WTC11 (cell line): Measurements from ENCODE around the gene LIMS1. TPM values are rescaled to one million over a fixed set of nuclear protein-coding genes. Genes with fewer than 3 reads are reported as not detected.
"Not testable (repeated sequence)": the region's sequence is repeated elsewhere in the genome, so short reads cannot be mapped to it uniquely, and the experiment has no call there.

Experiments used
- ATAC-seq: fragments of 200-7000 bp; cut with Tn5 transposase; 2 replicates; pipeline ENCODE4 v1.10.0; 2021; ENCODE audit warnings: mild to moderate bottlenecking, moderate library complexity
- CTCF ChIA-PET: fragments of 300-600 bp; sonication (Branson Sonifier 250); formaldehyde crosslinking; loops from one replicate; lab custom pipeline; 2021; ENCODE audit warnings: antibody characterized with exemption; lab: Charles Lee
- POLR2A ChIA-PET: fragments of 350-600 bp; sonication (Branson Sonifier 250); formaldehyde crosslinking; loops from one replicate; lab custom pipeline; 2021; ENCODE audit warnings: antibody characterized with exemption; lab: Charles Lee
- DNase-seq: peaks from one replicate; pipeline ENCODE4 v3.0.0; 2021; ENCODE audit warnings: low spot score
- H3K27ac Mint-ChIP-seq: 2 replicates; pipeline ENCODE4 v1.8.0; 2021; ENCODE audit warnings: mixed read lengths
- H3K27me3 Mint-ChIP-seq: 2 replicates; pipeline ENCODE4 v1.8.0; 2021; ENCODE audit warnings: low read depth, mild to moderate bottlenecking, moderate library complexity, mixed read lengths
- H3K36me3 Mint-ChIP-seq: 2 replicates; pipeline ENCODE4 v1.8.0; 2021; ENCODE audit warnings: mixed read lengths
- H3K4me1 Mint-ChIP-seq: 2 replicates; pipeline ENCODE4 v1.8.0; 2022; ENCODE audit warnings: mixed read lengths
- H3K4me3 Mint-ChIP-seq: 2 replicates; pipeline ENCODE4 v1.8.0; 2021; ENCODE audit warnings: mild to moderate bottlenecking, moderate library complexity, mixed read lengths
- H3K9me3 Mint-ChIP-seq: 2 replicates; pipeline ENCODE4 v1.8.0; 2021; ENCODE audit warnings: mixed read lengths
- CBFB ChIP-seq: sonication (generic); formaldehyde crosslinking; IDR thresholded peaks from 2 replicates; pipeline ENCODE4 v1.8.1; 2022; ENCODE audit warnings: mild to moderate bottlenecking, low read depth, missing genetic modification reagents
- CREB1 ChIP-seq: sonication (generic); formaldehyde crosslinking; IDR thresholded peaks from 2 replicates; pipeline ENCODE4 v1.8.0; 2023; ENCODE audit warnings: mild to moderate bottlenecking, missing genetic modification reagents
- FOXJ3 ChIP-seq: sonication (generic); formaldehyde crosslinking; IDR thresholded peaks from 2 replicates; pipeline ENCODE4 v1.9.0; 2021; ENCODE audit warnings: missing genetic modification reagents, mild to moderate bottlenecking, borderline replicate concordance
- JAZF1 ChIP-seq: fragments of 250-450 bp; sonication (Bioruptor Pico); IDR thresholded peaks from 2 replicates; pipeline ENCODE4 v1.9.0; 2021; ENCODE audit warnings: moderate library complexity, mild to moderate bottlenecking, inconsistent platforms
- PRRX2 ChIP-seq: fragments of 250-450 bp; sonication (Bioruptor Pico); IDR thresholded peaks from 2 replicates; pipeline ENCODE4 v1.8.0; 2021; ENCODE audit warnings: mild to moderate bottlenecking
- SMAD4 ChIP-seq: sonication (generic); formaldehyde crosslinking; IDR thresholded peaks from 2 replicates; pipeline ENCODE4 v1.8.0; 2022; ENCODE audit warnings: mild to moderate bottlenecking, missing genetic modification reagents
- TCF7 ChIP-seq: sonication (generic); formaldehyde crosslinking; IDR thresholded peaks from 2 replicates; pipeline ENCODE4 v1.8.0; 2022; ENCODE audit warnings: mild to moderate bottlenecking, low read depth, missing genetic modification reagents, moderate library complexity
- TEAD1 ChIP-seq: sonication (generic); formaldehyde crosslinking; IDR thresholded peaks from 2 replicates; pipeline ENCODE4 v1.8.0; 2022; ENCODE audit warnings: mild to moderate bottlenecking, missing genetic modification reagents
- ZNF232 ChIP-seq: sonication (generic); formaldehyde crosslinking; IDR thresholded peaks from 2 replicates; pipeline ENCODE4 v1.8.0; 2022; ENCODE audit warnings: mild to moderate bottlenecking, missing genetic modification reagents
- ZNF263 ChIP-seq: sonication (generic); formaldehyde crosslinking; IDR thresholded peaks from 2 replicates; pipeline ENCODE4 v1.8.1; 2022; ENCODE audit warnings: low read depth, mild to moderate bottlenecking, moderate library complexity, missing genetic modification reagents
- ZNF317 ChIP-seq: sonication (generic); formaldehyde crosslinking; IDR thresholded peaks from 2 replicates; pipeline ENCODE4 v1.8.1; 2023; ENCODE audit warnings: low read depth, mild to moderate bottlenecking, moderate library complexity, missing genetic modification reagents, borderline replicate concordance
- ZNF671 ChIP-seq: fragments of 250-450 bp; sonication (Bioruptor Pico); IDR thresholded peaks from 2 replicates; pipeline ENCODE4 v1.8.0; 2021; ENCODE audit warnings: mild to moderate bottlenecking
- total RNA-seq: library from RNA; stranded (reverse); gene quantifications from 3 replicates; pipeline ENCODE4 v1.2.3, GENCODE V29; 2021
- TF ChIP-seq, protein P1 (sequence below): sonication (generic); formaldehyde crosslinking; IDR thresholded peaks from 2 replicates; pipeline ENCODE4 v1.8.1; 2023; ENCODE audit warnings: mild to moderate bottlenecking, missing genetic modification reagents, moderate library complexity
- TF ChIP-seq, protein P2 (sequence below): fragments of 250-450 bp; sonication (Bioruptor Pico); IDR thresholded peaks from 2 replicates; pipeline ENCODE4 v1.9.0; 2021; ENCODE audit warnings: mild to moderate bottlenecking
- TF ChIP-seq, protein P3 (sequence below): sonication (generic); formaldehyde crosslinking; IDR thresholded peaks from 2 replicates; pipeline ENCODE4 v1.8.1; 2023; ENCODE audit warnings: mild to moderate bottlenecking, missing genetic modification reagents, moderate library complexity
- TF ChIP-seq, protein P4 (sequence below): sonication (generic); formaldehyde crosslinking; IDR thresholded peaks from 2 replicates; pipeline ENCODE4 v1.8.0; 2022; ENCODE audit warnings: mild to moderate bottlenecking, missing genetic modification reagents

LIMS1 gene
- total RNA-seq, 1 experiment from 2014 or later: 50.6 TPM

DNA sequence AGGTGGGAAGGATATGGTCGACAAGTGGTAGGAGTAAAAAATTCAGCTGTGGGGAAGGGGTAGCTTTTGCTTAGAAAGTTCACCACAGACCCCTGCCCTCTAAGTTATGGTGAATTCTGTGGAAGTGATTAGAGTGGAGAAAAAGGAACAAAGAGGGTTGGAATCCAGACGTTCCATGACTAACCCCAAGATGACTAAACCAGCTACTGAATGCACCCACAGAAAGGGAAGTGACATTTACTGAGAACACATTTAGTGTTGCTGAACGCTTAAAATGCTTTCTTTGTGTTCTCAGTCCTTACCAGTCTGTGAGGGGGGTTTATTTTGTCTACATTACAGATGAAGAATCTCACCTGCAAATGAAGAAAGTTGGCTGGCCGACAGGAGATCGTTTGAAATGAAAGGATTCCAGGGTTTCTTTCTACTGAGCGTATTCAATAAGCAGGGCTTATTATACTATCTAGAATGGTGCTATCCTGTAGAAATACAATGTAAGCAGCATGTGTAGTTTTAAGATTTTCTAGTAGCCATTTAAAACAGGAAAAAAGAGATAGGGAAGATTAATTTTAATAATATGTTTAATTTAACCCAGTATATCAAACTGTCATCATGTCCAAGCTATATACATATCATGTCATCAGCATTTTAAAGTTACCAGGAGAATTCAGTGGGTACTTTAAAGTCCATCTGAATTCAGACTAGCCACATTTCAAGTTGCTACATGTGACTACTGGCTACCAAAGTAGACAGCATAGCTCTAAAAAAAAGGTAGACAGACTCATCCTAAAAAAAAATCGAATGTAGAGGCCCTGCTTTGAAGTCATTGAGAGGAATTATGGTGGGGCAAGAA, 60.1 kb downstream of the LIMS1 start:
- no peak for DNase-seq
- Mint-ChIP-seq H3K9me3 (peaks cover 9% of the 10 kb centered on the region), H3K4me1 (peaks cover 35% of the 10 kb centered on the region), H3K27me3 (no peaks in the 10 kb centered on the region; the same call in 1 of the 2 replicates)
- no peak for TF ChIP-seq ZNF317
- TF ChIP-seq, protein P1, sequence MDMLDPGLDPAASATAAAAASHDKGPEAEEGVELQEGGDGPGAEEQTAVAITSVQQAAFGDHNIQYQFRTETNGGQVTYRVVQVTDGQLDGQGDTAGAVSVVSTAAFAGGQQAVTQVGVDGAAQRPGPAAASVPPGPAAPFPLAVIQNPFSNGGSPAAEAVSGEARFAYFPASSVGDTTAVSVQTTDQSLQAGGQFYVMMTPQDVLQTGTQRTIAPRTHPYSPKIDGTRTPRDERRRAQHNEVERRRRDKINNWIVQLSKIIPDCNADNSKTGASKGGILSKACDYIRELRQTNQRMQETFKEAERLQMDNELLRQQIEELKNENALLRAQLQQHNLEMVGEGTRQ: no peak
- TF ChIP-seq, all 79 proteins: peak for 0
- ChIA-PET POLR2A (interaction anchor here (1.0 to 1.4 kb wide), 2 partner anchors 10 to 13 kb away, joined by 3 read pairs; no protein-coding TSS in a partner anchor), CTCF (interaction anchor here (0.6 to 3.9 kb wide), 8 partner anchors 8 to 61 kb away, joined by 3 to 40 read pairs (median 4); no protein-coding TSS in a partner anchor)
- Mint-ChIP-seq H3K4me3 (no peak overlapping the region), H3K36me3 (no peaks in the 10 kb centered on the region), H3K27ac (peak overlapping the region; percentile 59; the same call in 1 of the 2 replicates)
- ATAC-seq: no peak; the same call in 1 of the 2 replicates

DNA sequence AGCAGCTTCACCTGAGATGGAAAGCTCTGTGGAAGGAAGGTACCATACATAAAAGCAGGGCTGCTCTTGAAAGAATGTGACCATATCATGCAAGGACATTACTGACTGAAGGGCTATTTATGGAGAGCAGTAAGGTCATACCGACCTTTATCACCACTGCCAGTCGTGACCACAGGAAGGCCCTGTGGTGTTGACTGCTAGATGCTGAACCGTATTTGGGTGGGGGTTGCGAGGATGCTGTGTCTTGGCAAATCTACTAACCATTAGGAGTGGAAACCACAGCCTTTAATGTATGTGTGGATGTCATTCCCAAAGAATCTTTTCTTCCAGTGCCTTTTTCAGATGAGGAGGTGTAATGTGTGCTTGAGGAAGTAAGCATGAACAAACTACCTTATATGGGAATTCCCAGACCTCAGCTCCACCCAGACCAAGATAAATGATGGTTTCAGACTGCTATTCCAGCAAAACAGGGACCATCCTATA, 60.8 kb downstream of the LIMS1 start:
- TF ChIP-seq, protein P2, sequence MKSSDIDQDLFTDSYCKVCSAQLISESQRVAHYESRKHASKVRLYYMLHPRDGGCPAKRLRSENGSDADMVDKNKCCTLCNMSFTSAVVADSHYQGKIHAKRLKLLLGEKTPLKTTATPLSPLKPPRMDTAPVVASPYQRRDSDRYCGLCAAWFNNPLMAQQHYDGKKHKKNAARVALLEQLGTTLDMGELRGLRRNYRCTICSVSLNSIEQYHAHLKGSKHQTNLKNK (CRISPR knock-in tag): no peak
- TF ChIP-seq, all 79 proteins: peak for 0
- Mint-ChIP-seq H3K27me3 (no peaks in the 10 kb centered on the region; the same call in 1 of the 2 replicates), H3K4me3 (no peak overlapping the region), H3K36me3 (no peaks in the 10 kb centered on the region), H3K9me3 (peaks cover 10% of the 10 kb centered on the region), H3K4me1 (peaks cover 35% of the 10 kb centered on the region), H3K27ac (peak overlapping the region; percentile 59; the same call in 1 of the 2 replicates)
- DNase-seq: no peak
- ATAC-seq: peak; percentile 45; the same call in 1 of the 2 replicates
- CTCF ChIA-PET: interaction anchor here (0.6 to 3.9 kb wide), 3 partner anchors 9 to 244 kb away, joined by 3 to 40 read pairs (median 4); no protein-coding TSS in a partner anchor
- POLR2A ChIA-PET: interaction anchor here (1.0 to 1.4 kb wide), 2 partner anchors 11 to 12 kb away, joined by 3 read pairs; no protein-coding TSS in a partner anchor

DNA sequence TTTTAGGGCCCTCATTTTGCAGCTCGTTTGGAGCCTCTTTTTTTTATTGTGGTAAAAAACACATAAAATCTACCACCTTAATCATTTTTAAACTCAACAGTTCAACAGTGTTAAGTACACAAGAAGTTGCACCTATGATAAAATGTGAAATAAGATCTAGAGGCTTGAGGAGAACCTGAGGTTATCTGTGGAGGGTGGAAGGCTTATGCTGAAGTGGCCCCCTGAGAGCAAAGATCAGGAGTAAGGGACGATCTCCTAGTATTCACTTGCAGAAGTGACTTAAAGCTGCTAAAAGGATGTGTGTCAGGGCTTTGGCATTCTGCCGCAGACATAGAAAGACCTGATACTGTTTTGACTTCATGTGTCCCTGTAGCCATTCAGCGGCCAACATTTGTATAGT, 61.5 kb downstream of the LIMS1 start:
- H3K36me3 Mint-ChIP-seq, H3K4me3 Mint-ChIP-seq, DNase-seq, POLR2A ChIA-PET, H3K27me3 Mint-ChIP-seq: not testable (repeated sequence)
- ATAC-seq: peak; percentile 53
- peaks cover 14% of the 10 kb centered on the region for H3K9me3 Mint-ChIP-seq
- peaks cover 35% of the 10 kb centered on the region for H3K4me1 Mint-ChIP-seq
- peak overlapping the region; percentile 41; the same call in 1 of the 2 replicates for H3K27ac Mint-ChIP-seq
- CTCF ChIA-PET: interaction anchor here (0.6 to 3.9 kb wide), 2 partner anchors 41 to 245 kb away, joined by 4 to 40 read pairs; no protein-coding TSS in a partner anchor

DNA sequence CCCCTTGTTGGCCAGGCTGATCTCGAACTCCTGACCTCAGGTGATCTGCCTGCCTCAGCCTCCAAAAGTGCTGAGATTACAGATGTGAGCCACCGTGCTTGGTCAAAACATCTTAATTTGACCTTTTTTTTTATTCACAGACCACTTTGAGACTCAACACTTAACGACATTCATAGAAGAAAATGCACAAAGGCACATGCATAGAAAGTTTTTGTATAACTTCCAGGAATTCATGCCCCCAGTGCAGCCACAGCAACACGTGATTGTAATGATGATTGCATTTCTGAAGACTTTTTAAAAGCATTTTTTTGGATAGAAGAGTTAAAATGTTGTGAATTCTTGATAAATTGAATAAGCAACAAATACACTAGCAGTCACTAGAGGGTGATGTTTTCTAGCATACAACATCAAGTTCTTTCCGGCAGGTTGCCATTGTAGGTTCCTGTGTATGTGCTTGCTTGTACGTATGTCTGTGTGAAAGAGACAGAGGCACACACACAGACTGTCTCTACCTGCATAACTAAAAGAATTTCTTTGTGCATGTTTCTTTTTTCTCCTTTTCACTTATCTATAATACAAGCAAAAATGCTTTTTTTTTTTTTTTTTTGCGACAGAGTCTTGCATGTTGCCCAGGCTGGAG, 63.0 kb downstream of the LIMS1 start:
- H3K4me3 Mint-ChIP-seq, DNase-seq, H3K27me3 Mint-ChIP-seq, POLR2A ChIA-PET, H3K36me3 Mint-ChIP-seq, H3K27ac Mint-ChIP-seq: not testable (repeated sequence)
- H3K4me1 Mint-ChIP-seq: peaks cover 33% of the 10 kb centered on the region
- CTCF ChIA-PET: interaction anchor here (0.7 kb wide), 1 partner anchor 39 kb away, joined by 3 read pairs; no protein-coding TSS in a partner anchor
- peaks cover 16% of the 10 kb centered on the region for H3K9me3 Mint-ChIP-seq
- ATAC-seq: 0 out of 2 replicates have a peak, but pooled peaks have one; percentile 13

DNA sequence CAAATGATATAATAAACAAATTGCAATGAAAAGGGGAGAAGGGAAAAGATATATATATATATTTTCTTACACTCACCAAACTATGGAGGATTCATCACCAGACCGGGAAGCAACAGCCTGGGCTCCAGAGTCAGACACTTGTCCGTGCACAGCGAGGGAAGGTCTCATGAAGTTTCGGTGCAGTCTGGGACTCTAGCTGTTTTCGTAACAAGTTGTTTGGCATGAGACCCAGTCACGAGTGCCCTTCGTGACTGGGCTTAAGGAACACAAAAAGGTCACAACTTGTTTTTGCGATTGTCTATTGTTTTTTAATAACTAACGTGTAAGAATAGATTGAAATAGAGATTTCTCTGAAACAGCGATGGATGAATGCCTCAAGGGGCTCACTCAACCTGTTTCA, 66.9 kb downstream of the LIMS1 start:
- DNase-seq, H3K4me3 Mint-ChIP-seq, H3K4me1 Mint-ChIP-seq, ATAC-seq, POLR2A ChIA-PET, H3K27me3 Mint-ChIP-seq, H3K27ac Mint-ChIP-seq, H3K36me3 Mint-ChIP-seq, CTCF ChIA-PET: not testable (repeated sequence)
- H3K9me3 Mint-ChIP-seq: peaks cover 18% of the 10 kb centered on the region

DNA sequence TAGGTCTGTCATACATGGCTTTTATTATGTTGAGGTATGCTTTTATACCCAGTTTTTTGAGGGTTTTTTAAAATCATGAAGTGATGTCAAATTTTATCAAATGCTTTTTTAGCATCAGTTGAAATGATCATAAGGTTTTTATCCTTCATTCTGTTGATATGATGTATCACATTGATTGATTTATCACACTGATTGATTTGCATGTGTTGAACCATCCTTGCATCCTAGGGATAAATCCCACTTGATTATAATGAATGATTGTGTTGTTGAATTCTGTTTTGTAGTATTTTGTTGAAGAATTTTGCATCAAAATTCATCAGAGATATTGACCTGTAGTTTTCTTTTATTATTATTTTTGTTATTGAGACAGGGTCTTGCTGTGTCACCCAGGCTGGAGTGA, 68.2 kb downstream of the LIMS1 start:
- ChIA-PET CTCF (no interaction called here), POLR2A (no interaction called here)
- ATAC-seq: no peak
- TF ChIP-seq CBFB (no peak), FOXJ3 (no peak), TCF7 (CRISPR knock-in tag) (no peak), JAZF1 (CRISPR knock-in tag) (no peak), SMAD4 (CRISPR knock-in tag) (no peak), ZNF671 (no peak), CREB1 (CRISPR knock-in tag) (no peak), TEAD1 (CRISPR knock-in tag) (no peak), PRRX2 (no peak), ZNF263 (CRISPR knock-in tag) (no peak), ZNF232 (CRISPR knock-in tag) (no peak)
- TF ChIP-seq, protein P3, sequence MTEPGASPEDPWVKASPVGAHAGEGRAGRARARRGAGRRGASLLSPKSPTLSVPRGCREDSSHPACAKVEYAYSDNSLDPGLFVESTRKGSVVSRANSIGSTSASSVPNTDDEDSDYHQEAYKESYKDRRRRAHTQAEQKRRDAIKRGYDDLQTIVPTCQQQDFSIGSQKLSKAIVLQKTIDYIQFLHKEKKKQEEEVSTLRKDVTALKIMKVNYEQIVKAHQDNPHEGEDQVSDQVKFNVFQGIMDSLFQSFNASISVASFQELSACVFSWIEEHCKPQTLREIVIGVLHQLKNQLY (CRISPR knock-in tag): no peak
- TF ChIP-seq, protein P4, sequence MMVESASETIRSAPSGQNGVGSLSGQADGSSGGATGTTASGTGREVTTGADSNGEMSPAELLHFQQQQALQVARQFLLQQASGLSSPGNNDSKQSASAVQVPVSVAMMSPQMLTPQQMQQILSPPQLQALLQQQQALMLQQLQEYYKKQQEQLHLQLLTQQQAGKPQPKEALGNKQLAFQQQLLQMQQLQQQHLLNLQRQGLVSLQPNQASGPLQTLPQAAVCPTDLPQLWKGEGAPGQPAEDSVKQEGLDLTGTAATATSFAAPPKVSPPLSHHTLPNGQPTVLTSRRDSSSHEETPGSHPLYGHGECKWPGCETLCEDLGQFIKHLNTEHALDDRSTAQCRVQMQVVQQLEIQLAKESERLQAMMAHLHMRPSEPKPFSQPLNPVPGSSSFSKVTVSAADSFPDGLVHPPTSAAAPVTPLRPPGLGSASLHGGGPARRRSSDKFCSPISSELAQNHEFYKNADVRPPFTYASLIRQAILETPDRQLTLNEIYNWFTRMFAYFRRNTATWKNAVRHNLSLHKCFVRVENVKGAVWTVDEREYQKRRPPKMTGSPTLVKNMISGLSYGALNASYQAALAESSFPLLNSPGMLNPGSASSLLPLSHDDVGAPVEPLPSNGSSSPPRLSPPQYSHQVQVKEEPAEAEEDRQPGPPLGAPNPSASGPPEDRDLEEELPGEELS (CRISPR knock-in tag): no peak

More for the DNA sequence above, 68.2 kb downstream of the LIMS1 start:
- Mint-ChIP-seq H3K4me1 (peaks cover 7% of the 10 kb centered on the region), H3K4me3 (no peak overlapping the region), H3K9me3 (peaks cover 18% of the 10 kb centered on the region), H3K27me3 (no peaks in the 10 kb centered on the region; the same call in 1 of the 2 replicates), H3K36me3 (0 out of 2 replicates have a peak, but pooled peaks cover 3% of the 10 kb centered on the region), H3K27ac (no peak overlapping the region; the same call in 1 of the 2 replicates)
- no peak for DNase-seq
